Right lobe of liver (tissue), 6 donors: ENCODE data around the gene PTH1R. TPM values are rescaled to one million over a fixed set of nuclear protein-coding genes. Genes with fewer than 3 reads are reported as not detected.
A peak's percentile ranks its signal among the peaks of the same experiment; 100 is the strongest.

ENCODE experiments used
- ATAC-seq, 4 donors: fragments of 200-7000 bp; cut with Tn5 transposase; one replicate each; pipeline ENCODE4 v1.9.1; 2020; ENCODE audit warnings: mild to moderate bottlenecking in 4 of 4, moderate library complexity in 4 of 4
- DNase-seq, 3 donors: peaks; one replicate each; pipeline ENCODE4 v3.0.0-alpha.2; 2020
- H3K27ac ChIP-seq, 3 donors: fragments of 200-600 bp; one replicate each; pipeline ENCODE4 v1.8.0; 2022
- H3K27me3 ChIP-seq, 2 donors: fragments of 200-600 bp; one replicate each; pipeline ENCODE4 v1.8.0; 2022
- H3K36me3 ChIP-seq, 4 donors: fragments of 200-600 bp; sonication (generic) in 1 of 4; one replicate each; pipeline versions ENCODE4 v1.5.1 to v1.8.0; 2017 to 2022; ENCODE audit warnings: control low read depth in 1 of 4
- H3K4me1 ChIP-seq, 4 donors: fragments of 200-600 bp; sonication (generic) in 1 of 4; one replicate each; pipeline versions ENCODE4 v1.5.1 to v1.8.0; 2017 to 2022; ENCODE audit warnings: control low read depth in 1 of 4
- H3K4me3 ChIP-seq, 3 donors: fragments of 200-600 bp; one replicate each; pipeline ENCODE4 v1.8.0; 2022
- H3K9me3 ChIP-seq, 4 donors: fragments of 200-600 bp; sonication (generic) in 1 of 4; one replicate each; pipeline versions ENCODE4 v1.5.1 to v1.8.0; 2017 to 2022; ENCODE audit warnings: control low read depth in 1 of 4
- POLR2A ChIP-seq: fragments of 450-650 bp; IDR thresholded peaks from one replicate; pipeline ENCODE4 v1.6.1; 2017; ENCODE audit warnings: antibody characterized with exemption, mild to moderate bottlenecking
- WGBS: methylation state at CpG from one replicate; pipeline ENCODE4 v1.1.6; 2018; ENCODE audit warnings: low coverage, low lambda C conversion rate; ENCODE audit not compliant: insufficient coverage; ENCODE audit errors: missing lambda C conversion rate; 5-methylcytosine and 5-hydroxymethylcytosine counted together
- intact Hi-C, 2 donors: fragments of 100-400 bp; cut with DNase I; formaldehyde crosslinking; loops; one replicate each; pipeline versions ENCODE4 v1.11.2 to v1.14.1; 2022
- total RNA-seq, 6 experiments: library from RNA; depleted of rRNA in 2 of 6; stranded (reverse); fragments of >200 nt in 2 of 6; fragmentation: NEBNext Ultra II Directional in 3 of 6; extraction: Animal tissue kit (Norgen Biotek cat#: 25700) in 3 of 6; gene quantifications; one replicate each; pipeline versions ENCODE4 v1.1.0 to v1.2.4, GENCODE V29; 2016 to 2023
- TF ChIP-seq, protein P1 (sequence below), 4 donors: fragments of 200-600 bp in 3 of 4; fragments of 450-650 bp in 1 of 4; IDR thresholded peaks; one replicate each; pipeline versions ENCODE4 v1.5.1 to v1.8.0; 2016 to 2022; ENCODE audit warnings: antibody characterized with exemption in 4 of 4, mild to moderate bottlenecking in 2 of 4
- donor health status: DM: no; HTN: yes; CAD: no.
- donor health status: DM: no; HTN: no; CAD: no.
- donor health status: DM: no; HTN: no; CAD: no.
- donor health status: DM: no; HTN: yes; CAD: no.
- donor health status: DM: no; HTN: yes; CAD: no.

Gene PTH1R
- total RNA-seq, 6 experiments from 2014 or later = 6.1 to 32.5 (median 16.0) TPM

- Histone ChIP-seq H3K27me3 (no peaks in the 10 kb centered on the region), H3K36me3 (no peaks in the 10 kb centered on the region), H3K27ac (no peak overlapping the region), H3K9me3 (no peaks in the 10 kb centered on the region), H3K4me1 (peaks cover 0 to under 1% (median 0%) of the 10 kb centered on the region in 4 donors), H3K4me3 (no peak overlapping the region)
- WGBS = 75% methylated on average over 3 of the region's 10 CpGs
- no peak for DNase-seq
- TF ChIP-seq POLR2A = no peak
- TF ChIP-seq, protein P1, sequence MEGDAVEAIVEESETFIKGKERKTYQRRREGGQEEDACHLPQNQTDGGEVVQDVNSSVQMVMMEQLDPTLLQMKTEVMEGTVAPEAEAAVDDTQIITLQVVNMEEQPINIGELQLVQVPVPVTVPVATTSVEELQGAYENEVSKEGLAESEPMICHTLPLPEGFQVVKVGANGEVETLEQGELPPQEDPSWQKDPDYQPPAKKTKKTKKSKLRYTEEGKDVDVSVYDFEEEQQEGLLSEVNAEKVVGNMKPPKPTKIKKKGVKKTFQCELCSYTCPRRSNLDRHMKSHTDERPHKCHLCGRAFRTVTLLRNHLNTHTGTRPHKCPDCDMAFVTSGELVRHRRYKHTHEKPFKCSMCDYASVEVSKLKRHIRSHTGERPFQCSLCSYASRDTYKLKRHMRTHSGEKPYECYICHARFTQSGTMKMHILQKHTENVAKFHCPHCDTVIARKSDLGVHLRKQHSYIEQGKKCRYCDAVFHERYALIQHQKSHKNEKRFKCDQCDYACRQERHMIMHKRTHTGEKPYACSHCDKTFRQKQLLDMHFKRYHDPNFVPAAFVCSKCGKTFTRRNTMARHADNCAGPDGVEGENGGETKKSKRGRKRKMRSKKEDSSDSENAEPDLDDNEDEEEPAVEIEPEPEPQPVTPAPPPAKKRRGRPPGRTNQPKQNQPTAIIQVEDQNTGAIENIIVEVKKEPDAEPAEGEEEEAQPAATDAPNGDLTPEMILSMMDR (IDR thresholded peaks at IDR 0.05) = no peak
- intact Hi-C loops = no loop called here
- no peak for ATAC-seq
Observed at GRCh38 chr3:46876313-46877300, 914 bp upstream of the PTH1R start.

- Histone ChIP-seq H3K27me3 (no peaks in the 10 kb centered on the region), H3K9me3 (no peaks in the 10 kb centered on the region), H3K27ac (no peak overlapping the region), H3K4me3 (no peak overlapping the region), H3K4me1 (peaks cover 0 to 16% (median 0%) of the 10 kb centered on the region in 4 donors), H3K36me3 (no peaks in the 10 kb centered on the region)
- intact Hi-C loops = no loop called here
- no peak for DNase-seq
- WGBS = no CpG with 5 or more reads among the region's 2 CpGs
- TF ChIP-seq, protein P1 (IDR thresholded peaks at IDR 0.05) = no peak
- no peak for TF ChIP-seq POLR2A
- ATAC-seq = peak in 2 of 4 donors; percentile 13 to 18
Observed at GRCh38 chr3:46878781-46879436, 1.4 kb downstream of the PTH1R start.

DNA sequence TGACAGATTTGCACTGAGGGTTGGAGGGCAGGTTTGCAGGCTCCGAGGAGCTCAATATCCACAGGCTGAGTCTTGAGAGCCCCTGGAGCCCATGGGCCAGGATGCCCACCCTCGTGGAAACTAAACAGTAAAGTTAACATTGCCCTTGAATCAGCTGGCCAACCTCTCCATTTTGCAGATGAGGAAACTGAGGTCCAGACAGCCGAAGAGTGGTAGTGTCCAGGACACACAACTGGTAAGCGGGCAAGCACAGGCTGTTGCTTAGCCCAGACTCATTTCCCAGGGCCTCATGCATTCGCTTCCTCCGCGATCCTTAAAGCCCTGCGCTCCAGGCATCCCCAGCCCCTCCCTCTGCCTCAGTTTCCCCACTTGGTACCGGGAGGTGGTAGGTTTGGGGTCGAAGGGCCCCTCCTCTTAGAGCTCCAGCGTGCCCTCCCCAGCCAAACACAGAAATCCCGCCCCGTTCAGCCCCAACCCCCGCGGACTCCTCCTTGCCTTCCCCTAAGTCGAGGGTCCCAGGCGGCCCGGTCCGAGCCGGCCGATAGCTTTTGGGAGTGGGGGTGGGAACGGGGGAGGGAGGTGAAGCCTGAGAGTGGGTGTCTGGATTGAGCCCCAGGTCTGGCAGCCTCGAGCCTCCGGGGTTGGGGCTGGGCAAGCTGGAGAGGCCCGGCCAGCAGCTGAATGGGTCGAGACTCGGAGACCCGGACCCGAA is 3.5 kb downstream of the PTH1R start:
- intact Hi-C loops = no loop called here
- H3K36me3 ChIP-seq = no peaks in the 10 kb centered on the region
- peak overlapping the region; percentile 29 to 46 (median 40) for H3K4me3 ChIP-seq
- no peaks in the 10 kb centered on the region for H3K9me3 ChIP-seq
- TF ChIP-seq, protein P1 (IDR thresholded peaks at IDR 0.05) = no peak
- TF ChIP-seq POLR2A = no peak
- ATAC-seq = no peak
- H3K27ac ChIP-seq = peak overlapping the region in 2 of 3 donors; percentile 20 to 63
- WGBS = 17% methylated on average over 13 of the region's 29 CpGs
- H3K4me1 ChIP-seq = peaks cover 0 to 16% (median 0%) of the 10 kb centered on the region in 4 donors
- H3K27me3 ChIP-seq = no peaks in the 10 kb centered on the region
- no peak for DNase-seq

DNA sequence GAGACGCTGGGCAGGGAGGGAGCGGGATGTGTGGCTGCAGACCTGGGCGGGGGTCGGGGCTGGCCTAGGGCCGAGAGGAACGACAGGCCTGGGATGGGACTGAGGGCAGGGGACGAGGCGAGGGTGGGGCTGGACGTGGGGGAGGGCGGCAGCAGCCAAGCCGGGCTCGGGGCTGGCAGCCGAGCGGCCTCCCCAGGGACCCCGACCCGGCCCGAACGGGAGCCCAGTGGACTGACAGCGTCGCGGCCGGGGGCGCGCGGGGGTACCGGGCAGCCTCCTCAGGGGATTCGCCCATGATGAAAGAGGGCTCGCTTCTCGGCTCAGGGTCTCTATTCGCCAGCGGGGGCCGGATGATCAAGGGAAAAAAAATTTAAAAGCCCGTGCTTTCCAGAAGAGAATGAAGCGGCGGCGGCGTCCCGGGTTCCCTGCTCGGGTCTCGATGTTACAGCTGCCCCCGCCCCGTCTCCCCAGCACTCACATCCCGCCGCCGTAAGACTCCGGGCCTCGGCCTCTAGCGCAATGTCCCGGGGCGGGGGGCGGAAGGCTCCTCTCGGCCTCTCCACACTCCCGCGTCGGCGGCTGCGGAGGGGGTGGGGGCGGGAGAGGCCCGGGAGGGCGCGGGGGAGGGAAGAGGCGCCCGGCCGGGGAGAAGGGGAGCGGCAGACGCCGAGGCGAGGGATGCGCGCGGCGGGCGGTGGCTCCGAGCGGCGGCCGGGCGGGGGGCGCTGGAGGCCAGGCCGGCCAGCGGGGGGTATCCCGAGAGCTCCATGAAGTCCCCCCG is 4.3 kb downstream of the PTH1R start:
- TF ChIP-seq POLR2A = no peak
- TF ChIP-seq, protein P1 (IDR thresholded peaks at IDR 0.05) = no peak
- peak overlapping the region; percentile 29 to 46 (median 40) for H3K4me3 ChIP-seq
- H3K9me3 ChIP-seq = no peaks in the 10 kb centered on the region
- no peaks in the 10 kb centered on the region for H3K36me3 ChIP-seq
- H3K4me1 ChIP-seq = peaks cover 0 to 16% (median 0%) of the 10 kb centered on the region in 4 donors
- H3K27me3 ChIP-seq = no peaks in the 10 kb centered on the region
- WGBS = 2% methylated on average over 40 of the region's 83 CpGs
- ATAC-seq (no peak), DNase-seq (no peak)
- intact Hi-C loops = no loop called here
- H3K27ac ChIP-seq = peak overlapping the region; percentile 21 to 63 (median 37)
